ENCODE results near the gene ANKS1B. TPM values are rescaled to one million over a fixed set of nuclear protein-coding genes. Genes with fewer than 3 reads are reported as not detected.

ANKS1B gene
- total RNA-seq, 1 donor from 2014 or later: 9.6 TPM

- no peak for DNase-seq (ENCODE audit: low spot score)
Measured at GRCh38 chr12:99455350-99456035, 529.2 kb downstream of the ANKS1B start.

- DNase-seq (ENCODE audit: low spot score): no peak
Measured at GRCh38 chr12:99454539-99455172, 530.1 kb downstream of the ANKS1B start.

- no peak for DNase-seq (ENCODE audit: low spot score)
Measured at GRCh38 chr12:99453836-99454538, 530.7 kb downstream of the ANKS1B start.

DNA sequence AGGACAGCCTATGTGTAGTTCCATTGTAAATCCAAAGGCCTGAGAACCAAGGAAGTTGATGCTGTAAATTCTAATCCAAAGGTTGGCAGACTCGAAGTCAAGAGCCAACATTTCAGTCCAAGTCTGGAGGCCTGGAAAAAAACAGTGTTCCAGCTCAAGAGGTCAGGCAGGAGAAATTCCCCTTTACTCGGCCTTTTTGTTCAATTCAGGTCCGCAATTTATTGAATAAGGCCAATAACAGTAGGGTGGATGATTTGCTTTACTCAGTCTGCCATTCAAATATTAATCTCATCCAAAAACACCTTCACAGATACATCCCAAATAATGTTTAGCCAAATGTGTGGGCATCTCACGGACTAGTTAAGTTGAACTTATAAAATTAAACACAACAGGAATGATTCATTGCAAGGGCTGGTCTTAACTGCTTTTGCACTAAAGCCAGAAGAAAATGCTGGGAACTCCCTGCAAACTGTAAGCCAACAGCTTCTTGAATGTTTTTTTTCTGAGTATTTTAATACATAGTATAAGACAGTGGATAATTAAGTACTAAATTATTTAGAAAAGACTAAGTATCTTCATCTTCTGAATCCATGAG, 534.6 kb downstream of the ANKS1B start:
- DNase-seq (ENCODE audit: low spot score): no peak

DNA sequence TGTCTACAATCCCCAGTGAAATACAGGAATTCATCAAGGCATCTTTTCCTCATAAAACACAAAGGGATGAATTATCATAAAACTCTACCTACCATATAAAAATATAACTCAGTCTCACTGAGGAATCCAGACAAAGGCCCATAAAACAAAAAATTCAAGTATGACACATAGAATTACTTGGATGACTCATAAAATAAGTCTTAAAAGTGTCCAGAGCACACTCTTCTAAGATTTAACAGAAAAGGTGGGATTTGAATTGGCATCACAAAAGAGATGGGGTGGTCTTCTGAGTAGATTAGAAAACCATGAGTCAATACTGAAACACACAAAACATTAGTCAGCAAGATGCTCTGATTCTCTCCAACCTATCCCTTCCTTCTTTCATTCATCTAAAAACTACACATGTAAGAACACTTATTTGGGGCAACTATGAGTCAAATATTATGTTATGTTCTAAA, 539.8 kb downstream of the ANKS1B start:
- no peak for DNase-seq (ENCODE audit: low spot score)

- no peak for DNase-seq (ENCODE audit: low spot score)
Measured at GRCh38 chr12:99442758-99443157, 542.0 kb downstream of the ANKS1B start.

GRCh38 chr12:99439399-99439798, 545.3 kb downstream of the ANKS1B start:
- DNase-seq (ENCODE audit: low spot score): no peak

DNA sequence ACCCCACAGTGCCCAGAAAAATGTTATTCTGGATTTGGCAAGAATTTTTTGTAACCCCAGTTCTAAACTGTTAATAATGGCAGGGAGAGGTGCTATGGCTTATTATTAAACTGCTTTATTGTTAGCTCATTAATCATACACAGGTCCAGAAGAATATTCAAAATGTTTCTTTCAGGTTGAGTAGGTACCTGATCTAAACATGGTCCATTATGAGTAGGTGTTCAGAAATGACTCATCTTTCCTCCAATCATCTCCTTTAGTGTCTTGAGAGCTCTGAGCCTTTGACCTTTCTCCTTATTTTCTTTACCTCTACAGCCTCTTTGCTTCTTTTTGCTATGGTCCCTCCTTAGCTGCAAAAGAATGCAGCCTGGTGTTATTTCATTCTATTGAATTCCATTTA, 548.2 kb downstream of the ANKS1B start:
- no peak for DNase-seq (ENCODE audit: low spot score)

GRCh38 chr12:99435095-99435791, 549.5 kb downstream of the ANKS1B start:
- DNase-seq (ENCODE audit: low spot score): no peak

DNA sequence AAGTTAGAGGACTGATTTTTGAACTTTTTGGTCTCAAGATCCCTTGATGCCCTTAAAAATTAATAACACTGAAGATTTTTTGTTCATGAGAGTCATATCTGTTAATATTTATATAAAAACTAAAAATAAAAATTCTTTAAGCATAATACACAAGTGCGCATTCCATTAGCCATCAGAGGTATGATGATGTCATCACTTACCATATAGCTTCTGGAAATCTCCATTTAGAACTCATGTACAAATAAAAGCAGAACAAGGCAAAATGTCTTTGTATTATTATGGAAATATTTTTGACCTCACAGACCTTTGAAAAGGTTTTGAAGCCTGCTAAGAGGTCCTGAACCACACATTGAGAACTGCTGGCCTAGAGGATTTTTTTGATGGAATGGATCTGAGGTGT, 551.6 kb downstream of the ANKS1B start:
- no peak for DNase-seq (ENCODE audit: low spot score)

- no peak for DNase-seq (ENCODE audit: low spot score)
Measured at GRCh38 chr12:99431203-99431602, 553.5 kb downstream of the ANKS1B start.

GRCh38 chr12:99427104-99427503, 557.6 kb downstream of the ANKS1B start:
- no peak for DNase-seq (ENCODE audit: low spot score)

GRCh38 chr12:99418379-99418778, 566.4 kb downstream of the ANKS1B start:
- DNase-seq (ENCODE audit: low spot score): no peak

GRCh38 chr12:99413751-99414150, 571.0 kb downstream of the ANKS1B start:
- no peak for DNase-seq (ENCODE audit: low spot score)

DNA sequence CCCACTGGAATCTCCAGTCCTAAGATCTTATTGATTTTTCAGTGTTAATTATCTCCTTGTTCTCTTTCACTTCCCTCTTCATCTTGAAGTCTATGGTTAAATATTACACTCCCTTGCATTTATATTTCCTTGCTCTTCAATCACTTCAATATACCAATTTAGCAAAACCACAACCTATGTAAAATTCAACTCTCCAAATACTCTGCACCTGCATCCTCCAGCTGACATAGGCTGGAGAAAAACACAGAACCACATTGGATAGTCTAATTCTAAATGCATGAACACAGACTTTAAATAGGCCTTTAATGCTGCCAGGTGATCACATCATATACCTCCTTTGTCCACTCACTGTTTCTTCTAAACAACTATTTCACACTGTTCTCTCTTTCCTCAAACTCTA, 591.0 kb downstream of the ANKS1B start:
- DNase-seq (ENCODE audit: low spot score): no peak

DNA sequence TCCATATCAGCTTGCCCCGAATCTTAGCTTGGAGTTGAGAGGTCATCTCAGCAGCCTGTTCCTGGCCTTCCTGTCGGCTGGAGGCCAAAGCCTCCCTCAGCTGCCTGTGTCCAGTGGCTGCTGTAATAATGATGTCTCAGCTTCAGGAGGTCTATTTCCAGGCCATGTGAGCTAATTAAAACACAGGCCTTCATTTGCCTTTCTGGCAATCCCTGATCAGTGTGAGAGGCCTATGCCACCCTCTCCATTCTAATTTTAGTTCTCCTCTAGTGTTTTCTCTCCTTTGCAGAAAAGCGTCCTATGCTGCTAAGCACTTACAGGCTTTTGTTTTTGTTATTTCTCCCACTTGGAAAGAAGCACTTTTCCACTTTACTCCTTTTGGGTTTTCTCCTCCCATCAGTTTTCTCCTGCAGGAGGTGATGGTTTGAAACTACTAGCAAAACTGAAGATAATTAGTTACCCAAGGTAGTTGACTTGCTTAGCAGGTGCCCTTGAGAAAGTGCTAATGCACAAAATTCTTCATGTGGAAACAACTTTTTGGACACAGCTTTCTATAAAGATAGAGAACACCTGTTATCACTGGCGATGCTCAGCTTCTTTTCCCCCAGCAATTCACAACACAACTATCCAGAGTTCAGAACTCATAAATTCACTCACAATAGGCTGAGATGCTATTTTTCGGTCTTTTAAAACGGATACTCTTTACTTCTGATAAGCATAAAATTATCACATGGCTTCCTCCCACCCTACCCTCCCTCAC, 592.5 kb downstream of the ANKS1B start:
- no peak for DNase-seq (ENCODE audit: low spot score)

- no peak for DNase-seq (ENCODE audit: low spot score)
Measured at GRCh38 chr12:99390707-99391106, 594.0 kb downstream of the ANKS1B start.

- DNase-seq (ENCODE audit: low spot score): no peak
Measured at GRCh38 chr12:99389751-99390150, 595.0 kb downstream of the ANKS1B start.

GRCh38 chr12:99388671-99389195, 596.0 kb downstream of the ANKS1B start:
- DNase-seq (ENCODE audit: low spot score): no peak

DNA sequence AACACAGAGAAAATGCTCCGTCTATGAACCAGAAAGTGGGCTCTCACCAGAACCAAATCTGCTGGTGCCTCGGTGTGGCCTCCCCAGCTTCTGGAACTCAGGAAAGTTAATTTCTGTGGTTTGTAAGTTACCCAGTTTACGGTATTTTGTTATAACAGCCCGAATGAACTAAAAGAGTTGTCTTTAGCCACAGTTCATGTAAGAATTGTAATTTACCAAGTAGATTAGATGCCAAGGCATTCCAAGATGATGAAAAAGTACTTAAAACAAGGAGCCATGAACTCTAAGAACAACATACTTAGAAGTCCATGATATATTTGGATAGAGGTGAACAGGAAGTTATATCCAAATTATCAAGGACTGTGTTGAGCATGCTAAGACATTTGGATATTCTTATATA, 597.1 kb downstream of the ANKS1B start:
- DNase-seq (ENCODE audit: low spot score): no peak

DNA sequence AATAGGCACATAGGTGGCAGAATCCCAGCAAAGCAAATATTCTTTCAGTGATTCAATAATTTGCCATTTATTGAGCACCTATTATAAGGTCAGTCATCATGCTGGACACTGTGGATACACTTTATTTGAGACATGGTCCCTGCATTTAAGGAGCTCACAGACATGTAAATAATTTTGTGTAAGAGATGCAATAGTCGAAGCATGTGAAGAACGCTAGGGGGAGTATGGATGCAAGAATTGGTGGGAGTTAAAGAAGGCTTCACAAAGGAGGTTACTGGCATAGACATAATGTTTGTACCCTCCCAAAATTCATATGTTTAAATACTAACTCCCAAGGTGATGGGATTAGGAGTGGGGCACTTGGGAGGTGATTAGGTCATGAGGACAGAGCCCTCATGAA, 597.8 kb downstream of the ANKS1B start:
- no peak for DNase-seq (ENCODE audit: low spot score)

Measured in ureter (tissue), 1 donor.